HEK293 (cell line): ENCODE results near the gene TEP1.

Experiments
- CTCF ChIA-PET: fragments of 350-600 bp; formaldehyde crosslinking; extraction: SDS; loops from one replicate; lab custom pipeline; 2021; ENCODE audit warnings: antibody characterized with exemption; lab: Yijun Ruan, JAX
- POLR2A ChIA-PET: fragments of 300-600 bp; formaldehyde crosslinking; extraction: SDS; loops from one replicate; lab custom pipeline; 2020; ENCODE audit warnings: antibody characterized with exemption, inconsistent platforms; lab: Yijun Ruan, JAX
- H3K27ac ChIP-seq: fragments of 200-500 bp; sonication (Bioruptor generic); 2 replicates; pipeline ENCODE4 v1.5.1; 2014; ENCODE audit warnings: low read depth, low read length, control low read depth, inconsistent platforms; ENCODE audit errors: extremely low read depth
- H3K36me3 ChIP-seq, 2 experiments: fragments of 200-500 bp in 1 of 2; sonication (Bioruptor generic) in 1 of 2; 1 replicate in 1 of 2; 2 replicates in 1 of 2; pipeline ENCODE4 v1.5.1; 2014 to 2017; ENCODE audit warnings: inconsistent platforms in 2 of 2, low read length in 2 of 2; ENCODE audit not compliant: control insufficient read depth in 2 of 2, insufficient read depth in 1 of 2
- H3K4me1 ChIP-seq: fragments of 200-500 bp; sonication (Bioruptor generic); 2 replicates; pipeline ENCODE4 v1.5.1; 2014; ENCODE audit warnings: mild to moderate bottlenecking, low read length, inconsistent platforms; ENCODE audit not compliant: control insufficient read depth, insufficient read depth
- H3K4me3 ChIP-seq: 2 replicates; pipeline ENCODE4 v1.5.1; 2011; ENCODE audit warnings: low read depth, mild to moderate bottlenecking, control low read depth, low read length, moderate library complexity
- H3K9me3 ChIP-seq: fragments of 200-500 bp; sonication (Bioruptor generic); 2 replicates; pipeline ENCODE4 v1.5.1; 2014; ENCODE audit warnings: low read depth, low read length, inconsistent platforms; ENCODE audit not compliant: control insufficient read depth, insufficient read depth
- AEBP2 ChIP-seq: fragments of 450-650 bp; formaldehyde crosslinking; IDR thresholded peaks from 2 replicates; pipeline ENCODE4 v1.5.1; 2016; ENCODE audit warnings: missing biosample characterization, missing genetic modification characterization, borderline replicate concordance
- GLIS1 ChIP-seq: fragments of 450-650 bp; formaldehyde crosslinking; IDR thresholded peaks from 2 replicates; pipeline ENCODE4 v1.5.1; 2016; ENCODE audit warnings: missing biosample characterization, missing genetic modification characterization
- KLF16 ChIP-seq: fragments of 450-650 bp; formaldehyde crosslinking; IDR thresholded peaks from 2 replicates; pipeline ENCODE4 v1.5.1; 2017; ENCODE audit warnings: missing biosample characterization, missing genetic modification characterization
- KLF17 ChIP-seq: fragments of 450-650 bp; formaldehyde crosslinking; IDR thresholded peaks from 2 replicates; pipeline ENCODE4 v1.5.1; 2016; ENCODE audit warnings: missing biosample characterization, missing genetic modification characterization
- KLF9 ChIP-seq: fragments of 450-650 bp; formaldehyde crosslinking; IDR thresholded peaks from 2 replicates; pipeline ENCODE4 v1.5.1; 2016; ENCODE audit warnings: missing biosample characterization, missing genetic modification characterization, low read depth
- PRDM10 ChIP-seq: fragments of 450-650 bp; formaldehyde crosslinking; IDR thresholded peaks from 2 replicates; pipeline ENCODE4 v1.5.1; 2016; ENCODE audit warnings: missing biosample characterization, missing genetic modification characterization
- SCRT2 ChIP-seq: fragments of 450-650 bp; formaldehyde crosslinking; IDR thresholded peaks from 2 replicates; pipeline ENCODE4 v1.5.1; 2016; ENCODE audit warnings: missing biosample characterization, missing genetic modification characterization
- TCF7L2 ChIP-seq: IDR thresholded peaks from 2 replicates; pipeline ENCODE4 v1.6.1; 2011; ENCODE audit warnings: low read depth, mild to moderate bottlenecking, inconsistent platforms, low read length, moderate library complexity, borderline replicate concordance
- ZBTB17 ChIP-seq: fragments of 450-650 bp; formaldehyde crosslinking; IDR thresholded peaks from 2 replicates; pipeline ENCODE4 v1.5.1; 2016; ENCODE audit warnings: missing biosample characterization, missing genetic modification characterization
- ZBTB21 ChIP-seq: fragments of 450-650 bp; formaldehyde crosslinking; IDR thresholded peaks from 2 replicates; pipeline ENCODE4 v1.5.1; 2017; ENCODE audit warnings: missing biosample characterization, missing genetic modification characterization
- ZBTB49 ChIP-seq: fragments of 450-650 bp; formaldehyde crosslinking; IDR thresholded peaks from 2 replicates; pipeline ENCODE4 v1.5.1; 2016; ENCODE audit warnings: missing biosample characterization, missing genetic modification characterization, low read depth
- ZNF10 ChIP-seq: fragments of 450-650 bp; formaldehyde crosslinking; IDR thresholded peaks from 2 replicates; pipeline ENCODE4 v1.5.1; 2017; ENCODE audit warnings: missing biosample characterization, missing genetic modification characterization
- ZNF121 ChIP-seq: fragments of 450-650 bp; formaldehyde crosslinking; IDR thresholded peaks from 2 replicates; pipeline ENCODE4 v1.5.1; 2016; ENCODE audit warnings: missing biosample characterization, missing genetic modification characterization
- ZNF138 ChIP-seq: fragments of 450-650 bp; formaldehyde crosslinking; IDR thresholded peaks from 2 replicates; pipeline ENCODE4 v1.5.1; 2016; ENCODE audit warnings: missing biosample characterization, missing genetic modification characterization, borderline replicate concordance
- ZNF214 ChIP-seq: fragments of 450-650 bp; formaldehyde crosslinking; IDR thresholded peaks from 2 replicates; pipeline ENCODE4 v1.5.1; 2017; ENCODE audit warnings: missing biosample characterization, mild to moderate bottlenecking, missing genetic modification characterization, borderline replicate concordance
- ZNF292 ChIP-seq: fragments of 450-650 bp; formaldehyde crosslinking; IDR thresholded peaks from 2 replicates; pipeline ENCODE4 v1.5.1; 2016; ENCODE audit warnings: low read depth, missing biosample characterization, missing genetic modification characterization, borderline replicate concordance
- ZNF335 ChIP-seq: fragments of 450-650 bp; formaldehyde crosslinking; conservative IDR thresholded peaks from 2 replicates; pipeline ENCODE4 v1.5.1; 2016; ENCODE audit warnings: missing biosample characterization, missing genetic modification characterization
- ZNF37A ChIP-seq: fragments of 450-650 bp; IDR thresholded peaks from 2 replicates; pipeline ENCODE4 v1.5.1; 2018; ENCODE audit warnings: missing biosample characterization, missing genetic modification characterization
- ZNF423 ChIP-seq: fragments of 450-650 bp; formaldehyde crosslinking; IDR thresholded peaks from 2 replicates; pipeline ENCODE4 v1.5.1; 2016; ENCODE audit warnings: missing biosample characterization, missing genetic modification characterization
- ZNF513 ChIP-seq: fragments of 450-650 bp; IDR thresholded peaks from 2 replicates; pipeline ENCODE4 v1.5.1; 2018; ENCODE audit warnings: missing biosample characterization, missing genetic modification characterization
- ZNF549 ChIP-seq: fragments of 450-650 bp; IDR thresholded peaks from 2 replicates; pipeline ENCODE4 v1.5.1; 2018; ENCODE audit warnings: missing biosample characterization, missing genetic modification characterization, mild to moderate bottlenecking, inconsistent platforms, moderate library complexity
- ZNF571 ChIP-seq: fragments of 450-650 bp; formaldehyde crosslinking; IDR thresholded peaks from 2 replicates; pipeline ENCODE4 v1.5.0; 2017; ENCODE audit warnings: missing biosample characterization, missing genetic modification characterization
- ZNF629 ChIP-seq: fragments of 450-650 bp; formaldehyde crosslinking; IDR thresholded peaks from 2 replicates; pipeline ENCODE4 v1.5.1; 2017; ENCODE audit warnings: missing biosample characterization, missing genetic modification characterization
- ZNF670 ChIP-seq: fragments of 450-650 bp; formaldehyde crosslinking; IDR thresholded peaks from 2 replicates; pipeline ENCODE4 v1.5.1; 2016; ENCODE audit warnings: missing biosample characterization, missing genetic modification characterization, low read depth
- ZNF785 ChIP-seq: fragments of 450-650 bp; formaldehyde crosslinking; IDR thresholded peaks from 2 replicates; pipeline ENCODE4 v1.5.1; 2016; ENCODE audit warnings: missing biosample characterization, missing genetic modification characterization
- ZSCAN30 ChIP-seq: fragments of 450-650 bp; IDR thresholded peaks from 2 replicates; pipeline ENCODE4 v1.5.1; 2018; ENCODE audit warnings: missing biosample characterization, mild to moderate bottlenecking, missing genetic modification characterization, moderate library complexity
- ZSCAN5A ChIP-seq: fragments of 450-650 bp; formaldehyde crosslinking; IDR thresholded peaks from 2 replicates; pipeline ENCODE4 v1.5.1; 2016; ENCODE audit warnings: missing biosample characterization, missing genetic modification characterization

TEP1 gene

GRCh38 chr14:20415782-20416206, 2.5 kb upstream of the TEP1 start (continued):
- no peak for TF ChIP-seq ZBTB49 (tag by site-specific recombination)
- TF ChIP-seq ZNF138 (tag by site-specific recombination) = no peak
- no peak for TF ChIP-seq ZNF292
- TF ChIP-seq ZNF423 (tag by site-specific recombination) = no peak
- no peak for TF ChIP-seq ZNF785 (tag by site-specific recombination)
- peak; percentile 94 for TF ChIP-seq PRDM10 (tag by site-specific recombination)
- TF ChIP-seq ZNF513 = no peak
- TF ChIP-seq ZNF571 (tag by site-specific recombination) = no peak
- TF ChIP-seq ZNF549 (tag by site-specific recombination) = no peak

- peaks cover 16% of the 10 kb centered on the region for H3K4me1 ChIP-seq
- POLR2A ChIA-PET = interaction anchor here (0.7 to 3.1 kb wide), 11 partner anchors 9 to 196 kb away, joined by 3 to 32 read pairs (median 5); partner anchors contain the start of genes APEX1, OSGEP, PARP2 and PIP4P1
- TF ChIP-seq ZNF670 (tag by site-specific recombination) (no peak), KLF16 (no peak), ZBTB21 (tag by site-specific recombination) (no peak), ZNF335 (tag by site-specific recombination) (peak; percentile 91), ZNF214 (tag by site-specific recombination) (no peak), TCF7L2 (no peak), GLIS1 (tag by site-specific recombination) (no peak), ZNF121 (tag by site-specific recombination) (no peak), ZSCAN30 (tag by site-specific recombination) (no peak), SCRT2 (tag by site-specific recombination) (peak; percentile 90), ZBTB17 (tag by site-specific recombination) (peak; percentile 22), ZNF10 (tag by site-specific recombination) (no peak), ZNF37A (no peak), AEBP2 (tag by site-specific recombination) (no peak), ZSCAN5A (tag by site-specific recombination) (no peak), ZNF629 (no peak), KLF9 (tag by site-specific recombination) (no peak), KLF17 (no peak)
- CTCF ChIA-PET = interaction anchor here (0.5 to 2.8 kb wide), 9 partner anchors 9 to 743 kb away, joined by 3 to 21 read pairs (median 4); partner anchors contain the start of gene PIP4P1
- H3K9me3 ChIP-seq = no peaks in the 10 kb centered on the region
- no peaks in the 10 kb centered on the region for H3K36me3 ChIP-seq
- peak overlapping the region; percentile 85 for H3K4me3 ChIP-seq
- peak overlapping the region; percentile 79 for H3K27ac ChIP-seq
Observed at GRCh38 chr14:20413744-20414082, 412 bp upstream of the TEP1 start.
